Measurements from ENCODE around the gene MYH15. TPM values are rescaled to one million over a fixed set of nuclear protein-coding genes. Genes with fewer than 3 reads are reported as not detected.

MYH15 gene
- total and polyA plus RNA-seq, 12 donors = 0.07 to 1.0 (median 0.20) TPM; not detected in 2

DNA sequence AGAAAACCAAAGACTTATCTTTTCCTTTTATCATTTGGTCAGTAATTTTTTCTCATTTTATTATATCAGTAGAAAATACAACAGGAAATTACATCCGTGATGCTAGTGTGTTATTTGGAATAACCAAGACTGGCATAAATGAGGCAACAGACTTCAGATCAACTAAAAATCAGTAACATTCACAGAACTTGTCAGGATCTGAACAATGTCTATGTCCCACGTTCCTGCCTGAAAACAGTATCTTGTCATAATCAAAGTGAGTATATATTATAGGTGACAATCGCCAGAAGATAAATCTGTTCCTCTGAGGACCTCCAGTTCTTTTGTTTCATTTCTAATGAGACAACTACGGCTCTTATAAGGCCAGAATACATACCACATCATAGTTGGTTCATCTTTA, 41.8 kb downstream of the MYH15 start:
- no peaks in the 10 kb centered on the region for H3K9me3 ChIP-seq (replicated peaks in 1 of 3)
- WGBS, 4 donors = 55 to 63% (median 57%) methylated on average over 4 of the region's 4 CpGs
- TF ChIP-seq, protein P1, sequence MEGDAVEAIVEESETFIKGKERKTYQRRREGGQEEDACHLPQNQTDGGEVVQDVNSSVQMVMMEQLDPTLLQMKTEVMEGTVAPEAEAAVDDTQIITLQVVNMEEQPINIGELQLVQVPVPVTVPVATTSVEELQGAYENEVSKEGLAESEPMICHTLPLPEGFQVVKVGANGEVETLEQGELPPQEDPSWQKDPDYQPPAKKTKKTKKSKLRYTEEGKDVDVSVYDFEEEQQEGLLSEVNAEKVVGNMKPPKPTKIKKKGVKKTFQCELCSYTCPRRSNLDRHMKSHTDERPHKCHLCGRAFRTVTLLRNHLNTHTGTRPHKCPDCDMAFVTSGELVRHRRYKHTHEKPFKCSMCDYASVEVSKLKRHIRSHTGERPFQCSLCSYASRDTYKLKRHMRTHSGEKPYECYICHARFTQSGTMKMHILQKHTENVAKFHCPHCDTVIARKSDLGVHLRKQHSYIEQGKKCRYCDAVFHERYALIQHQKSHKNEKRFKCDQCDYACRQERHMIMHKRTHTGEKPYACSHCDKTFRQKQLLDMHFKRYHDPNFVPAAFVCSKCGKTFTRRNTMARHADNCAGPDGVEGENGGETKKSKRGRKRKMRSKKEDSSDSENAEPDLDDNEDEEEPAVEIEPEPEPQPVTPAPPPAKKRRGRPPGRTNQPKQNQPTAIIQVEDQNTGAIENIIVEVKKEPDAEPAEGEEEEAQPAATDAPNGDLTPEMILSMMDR (IDR thresholded peaks at IDR 0.05) = no peak
- TF ChIP-seq POLR2A (IDR thresholded peaks at IDR 0.05) = no peak
- DNase-seq = no peak
- no peak overlapping the region for H3K27ac ChIP-seq
- no peaks in the 10 kb centered on the region for H3K27me3 ChIP-seq
- peaks cover 0 to 10% of the 10 kb centered on the region in 2 donors for H3K4me1 ChIP-seq (replicated peaks in 1 of 2)
- H3K4me3 ChIP-seq = no peak overlapping the region
- no peaks in the 10 kb centered on the region for H3K36me3 ChIP-seq (replicated peaks in 1 of 2)
- intact Hi-C loops (cut with DNase I) = no loop called here

DNA sequence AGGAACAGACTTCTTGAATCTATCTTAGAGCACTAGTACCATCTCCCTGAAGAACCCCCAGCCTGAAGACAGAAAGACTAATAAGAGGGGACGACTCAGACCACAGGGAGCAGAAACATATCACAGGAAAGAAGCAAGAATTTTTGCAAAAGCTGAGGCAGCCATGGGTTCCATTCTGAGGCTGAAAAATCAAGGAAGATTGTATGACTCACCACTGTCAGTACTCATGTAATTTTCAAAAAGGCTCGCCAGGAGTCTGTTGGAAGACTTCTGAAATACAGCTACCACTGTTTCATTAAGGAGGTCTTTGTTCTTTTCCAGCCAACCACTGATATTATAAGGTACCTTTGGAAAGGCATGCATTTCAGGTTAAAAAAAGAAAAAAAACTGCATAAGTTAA, 47.5 kb downstream of the MYH15 start:
- 54 to 66% (median 59%) methylated on average over 2 of the region's 2 CpGs for WGBS, 4 donors
- no peaks in the 10 kb centered on the region for H3K9me3 ChIP-seq (replicated peaks in 1 of 3)

DNA sequence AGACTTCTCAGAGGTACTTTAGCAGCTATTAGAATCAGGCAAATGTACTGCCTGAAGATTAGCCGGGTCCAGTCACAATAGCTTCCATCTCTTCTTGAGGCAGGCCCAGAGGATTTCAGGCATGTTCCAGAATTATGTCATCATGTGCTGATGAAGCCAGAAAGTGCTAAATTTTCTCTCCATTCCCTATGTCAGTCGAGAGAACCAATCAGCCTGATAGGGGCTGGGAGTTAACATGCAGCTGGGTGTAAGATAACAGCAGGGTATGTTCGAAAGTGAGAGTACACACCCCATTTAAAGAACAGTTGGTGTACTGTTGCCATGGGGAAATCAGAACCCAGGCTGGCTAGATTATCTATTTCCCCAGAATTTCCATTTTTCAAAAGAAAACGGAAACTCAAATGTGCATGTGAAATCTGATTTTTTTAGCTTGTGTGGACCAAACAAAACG, 48.7 kb downstream of the MYH15 start:
- 56 to 68% (median 65%) methylated on average over 5 of the region's 5 CpGs for WGBS, 4 donors

More for the DNA sequence above, 47.5 kb downstream of the MYH15 start:
- intact Hi-C loops (cut with DNase I) = no loop called here
- TF ChIP-seq, protein P1 (IDR thresholded peaks at IDR 0.05) = no peak
- no peak for TF ChIP-seq POLR2A (IDR thresholded peaks at IDR 0.05)
- DNase-seq = no peak
- no peak overlapping the region for H3K27ac ChIP-seq
- no peak overlapping the region for H3K4me3 ChIP-seq
- H3K4me1 ChIP-seq (replicated peaks in 1 of 2) = no peaks in the 10 kb centered on the region
- H3K36me3 ChIP-seq (replicated peaks in 1 of 2) = no peaks in the 10 kb centered on the region
- H3K27me3 ChIP-seq = no peaks in the 10 kb centered on the region

DNA sequence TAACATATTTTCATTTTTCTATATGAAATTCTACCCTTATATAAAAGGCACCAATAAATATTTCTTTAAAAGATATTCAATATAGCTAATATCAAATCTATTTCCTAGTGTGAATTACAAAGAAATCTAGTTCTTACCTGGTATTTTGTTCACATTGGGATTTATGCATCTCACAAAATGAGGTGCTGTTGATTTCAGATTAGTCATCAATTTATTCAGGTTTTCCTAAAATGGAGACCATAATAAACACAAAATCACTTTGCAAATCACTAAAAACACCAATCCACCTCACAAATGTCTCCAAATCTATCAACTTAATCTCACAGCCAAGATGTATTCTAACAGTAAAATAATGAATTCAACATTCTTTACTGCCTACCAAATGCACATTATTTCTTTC, 51.2 kb downstream of the MYH15 start:
- intact Hi-C loops (cut with DNase I) = no loop called here
- TF ChIP-seq POLR2A (IDR thresholded peaks at IDR 0.05) = no peak
- TF ChIP-seq, protein P1 (IDR thresholded peaks at IDR 0.05) = no peak
- DNase-seq = no peak
- Histone ChIP-seq H3K9me3 (replicated peaks in 1 of 3) (no peaks in the 10 kb centered on the region), H3K27me3 (no peaks in the 10 kb centered on the region), H3K36me3 (replicated peaks in 1 of 2) (no peaks in the 10 kb centered on the region), H3K4me3 (no peak overlapping the region), H3K4me1 (replicated peaks in 1 of 2) (no peaks in the 10 kb centered on the region), H3K27ac (no peak overlapping the region)

More for the DNA sequence above, 48.7 kb downstream of the MYH15 start:
- Histone ChIP-seq H3K9me3 (replicated peaks in 1 of 3) (no peaks in the 10 kb centered on the region), H3K27ac (no peak overlapping the region), H3K4me1 (replicated peaks in 1 of 2) (no peaks in the 10 kb centered on the region), H3K4me3 (no peak overlapping the region), H3K27me3 (no peaks in the 10 kb centered on the region), H3K36me3 (replicated peaks in 1 of 2) (no peaks in the 10 kb centered on the region)
- no peak for DNase-seq
- intact Hi-C loops (cut with DNase I) = no loop called here
- TF ChIP-seq POLR2A (IDR thresholded peaks at IDR 0.05) = no peak
- TF ChIP-seq, protein P1 (IDR thresholded peaks at IDR 0.05) = no peak

All from adrenal gland (tissue), 12 donors.